Calu3 (cell line): Measurements from ENCODE around the gene CD52. TPM values are rescaled to one million over a fixed set of nuclear protein-coding genes. Genes with fewer than 3 reads are reported as not detected.

ENCODE experiments used
- BruUV-seq: library from RNA; stranded (reverse); fragments of 400-500 nt; replicated peaks from 2 replicates; lab custom pipeline; 2021; lab: Mats Ljungman, UMichigan
- CTCF ChIA-PET: fragments of 300-600 bp; sonication (Branson Sonifier 250); formaldehyde crosslinking; loops from one replicate; lab custom pipeline; 2022; ENCODE audit warnings: antibody characterized with exemption; lab: Charles Lee
- DNase-seq: peaks from one replicate; pipeline ENCODE4 v3.0.0; 2022
- H3K27ac Mint-ChIP-seq: one replicate; pipeline ENCODE4 v1.8.0; 2022; ENCODE audit warnings: mixed read lengths; ENCODE audit not compliant: unreplicated experiment
- H3K27me3 Mint-ChIP-seq: one replicate; pipeline ENCODE4 v1.8.0; 2022; ENCODE audit warnings: mixed read lengths; ENCODE audit not compliant: unreplicated experiment
- H3K36me3 Mint-ChIP-seq: one replicate; pipeline ENCODE4 v1.8.0; 2022; ENCODE audit warnings: mild to moderate bottlenecking, moderate library complexity, mixed read lengths; ENCODE audit not compliant: insufficient read depth, unreplicated experiment
- H3K4me1 Mint-ChIP-seq: one replicate; pipeline ENCODE4 v1.8.0; 2022; ENCODE audit warnings: mild to moderate bottlenecking, low read depth, mixed read lengths; ENCODE audit not compliant: unreplicated experiment
- H3K4me3 Mint-ChIP-seq: one replicate; pipeline ENCODE4 v1.8.0; 2022; ENCODE audit warnings: mild to moderate bottlenecking, low read depth, moderate library complexity, mixed read lengths; ENCODE audit not compliant: unreplicated experiment
- H3K9me3 Mint-ChIP-seq: one replicate; pipeline ENCODE4 v1.8.0; 2022; ENCODE audit warnings: low read depth, mixed read lengths; ENCODE audit not compliant: unreplicated experiment
- CTCF ChIP-seq: fragments of 200-600 bp; IDR thresholded peaks from one replicate; pipeline ENCODE4 v1.8.0; 2022; ENCODE audit warnings: antibody characterized with exemption; ENCODE audit not compliant: unreplicated experiment
- intact Hi-C: fragments of 100-400 bp; cut with micrococcal nuclease; formaldehyde crosslinking; loops from one replicate; pipeline ENCODE4 v1.10.0; 2022; ENCODE audit not compliant: unreplicated experiment
- total RNA-seq: library from RNA; stranded (reverse); gene quantifications from 2 replicates; pipeline ENCODE4 v1.2.3, GENCODE V29; 2022

CD52 gene
- total RNA-seq, 1 experiment from 2014 or later: not detected

- Mint-ChIP-seq H3K36me3 (peaks cover 30% of the 10 kb centered on the region), H3K27ac (no peak overlapping the region), H3K27me3 (no peaks in the 10 kb centered on the region), H3K9me3 (no peaks in the 10 kb centered on the region), H3K4me1 (peaks cover 17% of the 10 kb centered on the region), H3K4me3 (no peak overlapping the region)
- no peak for DNase-seq
- intact Hi-C loops: no loop called here
- BruUV-seq: no TSS peak
- no peak for TF ChIP-seq CTCF
- CTCF ChIA-PET: interaction anchor here (1.3 to 1.4 kb wide), 2 partner anchors 11 to 35 kb away, joined by 3 read pairs; no protein-coding TSS in a partner anchor
Measured at GRCh38 chr1:26286064-26286416, 31.7 kb upstream of the CD52 start.

- Mint-ChIP-seq H3K27me3 (no peaks in the 10 kb centered on the region), H3K4me1 (peaks cover 12% of the 10 kb centered on the region), H3K36me3 (peaks cover 22% of the 10 kb centered on the region), H3K27ac (no peak overlapping the region), H3K4me3 (no peak overlapping the region), H3K9me3 (no peaks in the 10 kb centered on the region)
- CTCF ChIA-PET: no interaction called here
- no peak for TF ChIP-seq CTCF
- intact Hi-C loops: no loop called here
- DNase-seq: no peak
- no TSS peak for BruUV-seq
Measured at GRCh38 chr1:26287033-26287711, 30.6 kb upstream of the CD52 start.

- H3K4me3 Mint-ChIP-seq: no peak overlapping the region
- no TSS peak for BruUV-seq
- no peak overlapping the region for H3K27ac Mint-ChIP-seq
Measured at GRCh38 chr1:26287811-26288210, 29.9 kb upstream of the CD52 start.

GRCh38 chr1:26288311-26288941 is 29.3 kb upstream of the CD52 start:
- CTCF ChIA-PET: interaction anchor here (0.5 to 0.6 kb wide), 2 partner anchors 8 to 69 kb away, joined by 3 to 4 read pairs; no protein-coding TSS in a partner anchor
- BruUV-seq: no TSS peak

More at GRCh38 chr1:26287811-26288210, 29.9 kb upstream of the CD52 start:
- H3K27me3 Mint-ChIP-seq: no peaks in the 10 kb centered on the region
- H3K4me1 Mint-ChIP-seq: peaks cover 12% of the 10 kb centered on the region
- CTCF ChIA-PET: interaction anchor here (0.5 kb wide), 1 partner anchor 7 kb away, joined by 4 read pairs; no protein-coding TSS in a partner anchor
- intact Hi-C loops: no loop called here
- no peaks in the 10 kb centered on the region for H3K9me3 Mint-ChIP-seq
- peaks cover 22% of the 10 kb centered on the region for H3K36me3 Mint-ChIP-seq
- no peak for TF ChIP-seq CTCF
- no peak for DNase-seq

More at GRCh38 chr1:26288311-26288941, 29.3 kb upstream of the CD52 start:
- no peak for DNase-seq
- no peak for TF ChIP-seq CTCF
- peaks cover 12% of the 10 kb centered on the region for H3K4me1 Mint-ChIP-seq
- H3K4me3 Mint-ChIP-seq: no peak overlapping the region
- intact Hi-C loops: no loop called here
- no peaks in the 10 kb centered on the region for H3K9me3 Mint-ChIP-seq
- H3K27ac Mint-ChIP-seq: no peak overlapping the region
- H3K36me3 Mint-ChIP-seq: peaks cover 15% of the 10 kb centered on the region
- H3K27me3 Mint-ChIP-seq: no peaks in the 10 kb centered on the region
